H1 (cell line): ENCODE results near the gene RS1. TPM values are rescaled to one million over a fixed set of nuclear protein-coding genes. Genes with fewer than 3 reads are reported as not detected.
A peak's percentile ranks its signal among the peaks of the same experiment; 100 is the strongest.

ENCODE experiments used
- CTCF ChIA-PET: fragments of 300-600 bp; sonication (Branson Sonifier 250); formaldehyde crosslinking; loops from one replicate; lab custom pipeline; 2021; ENCODE audit not compliant: partially characterized antibody; lab: Charles Lee
- POLR2A ChIA-PET: fragments of 300-600 bp; sonication (Branson Sonifier 250); formaldehyde crosslinking; loops from one replicate; lab custom pipeline; 2021; ENCODE audit warnings: inconsistent platforms; ENCODE audit not compliant: partially characterized antibody; lab: Charles Lee
- DNase-seq, 2 experiments: peaks; one replicate each; pipeline versions ENCODE4 v3.0.0 to v3.0.0-alpha.2; 2010 to 2022; ENCODE audit warnings: low spot score in 2 of 2, low read depth in 1 of 2, mixed read lengths in 1 of 2
- FAIRE-seq: peaks from 2 replicates; lab custom pipeline; 2011; peaks lifted over from hg19 to GRCh38; lab: Jason Lieb, UNC
- H2AFZ ChIP-seq: 2 replicates; pipeline ENCODE4 v1.8.1; 2012; ENCODE audit warnings: low read length, inconsistent platforms
- H2AK5ac ChIP-seq: 2 replicates; pipeline ENCODE4 v1.6.1; 2013; ENCODE audit warnings: low read depth, low read length
- H2BK120ac ChIP-seq: replicated peaks from 2 replicates; pipeline ENCODE3; 2013; ENCODE audit warnings: low read depth, low read length, inconsistent platforms
- H2BK12ac ChIP-seq: 2 replicates; pipeline ENCODE4 v1.6.1; 2013; ENCODE audit warnings: low read depth, low read length
- H2BK15ac ChIP-seq: 2 replicates; pipeline ENCODE4 v1.6.1; 2013; ENCODE audit warnings: low read length
- H2BK20ac ChIP-seq: 2 replicates; pipeline ENCODE4 v1.6.1; 2013; ENCODE audit warnings: low read length
- H2BK5ac ChIP-seq: 2 replicates; pipeline ENCODE4 v1.6.1; 2013; ENCODE audit warnings: low read depth, low read length
- H3K14ac ChIP-seq: 2 replicates; pipeline ENCODE4 v1.6.1; 2013; ENCODE audit warnings: inconsistent platforms; ENCODE audit not compliant: insufficient read length
- H3K18ac ChIP-seq: 2 replicates; pipeline ENCODE4 v1.6.1; 2013; ENCODE audit warnings: low read length; ENCODE audit errors: extremely low read depth
- H3K23ac ChIP-seq: 2 replicates; pipeline ENCODE4 v1.6.1; 2013; ENCODE audit warnings: inconsistent platforms; ENCODE audit not compliant: insufficient read length
- H3K23me2 ChIP-seq: 2 replicates; pipeline ENCODE4 v1.6.1; 2013; ENCODE audit warnings: low read depth, low read length
- H3K27ac ChIP-seq: 2 replicates; pipeline ENCODE4 v1.6.1; 2011; ENCODE audit warnings: low read depth, low read length, inconsistent platforms
- H3K27me3 ChIP-seq, 4 experiments: replicated peaks in 1 of 4; 1 replicate in 1 of 4; 2 replicates in 3 of 4; pipeline versions ENCODE4 v1.6.1 to v1.8.1; 2011 to 2013; ENCODE audit warnings: low read length in 3 of 4, mild to moderate bottlenecking in 3 of 4, inconsistent platforms in 2 of 4, mixed read lengths in 2 of 4, moderate library complexity in 1 of 4; ENCODE audit not compliant: control insufficient read depth in 3 of 4, insufficient read depth in 3 of 4; ENCODE audit errors: extremely low read depth in 1 of 4
- H3K36me3 ChIP-seq, 4 experiments: 2 replicates each; pipeline versions ENCODE4 v1.6.1 to v1.8.1; 2011 to 2013; ENCODE audit warnings: mild to moderate bottlenecking in 4 of 4, low read length in 3 of 4, moderate library complexity in 2 of 4, control low read depth in 1 of 4, inconsistent platforms in 1 of 4; ENCODE audit not compliant: insufficient read depth in 4 of 4, control insufficient read depth in 2 of 4
- H3K4ac ChIP-seq: replicated peaks from 2 replicates; pipeline ENCODE3; 2013; ENCODE audit warnings: low read length, low read depth, mixed read lengths, inconsistent platforms; ENCODE audit not compliant: insufficient read length
- H3K4me1 ChIP-seq, 4 experiments: replicated peaks in 1 of 4; 1 replicate in 1 of 4; 2 replicates in 3 of 4; pipeline versions ENCODE4 v1.6.1 to v1.8.1; 2011 to 2013; ENCODE audit warnings: low read length in 3 of 4, inconsistent platforms in 2 of 4, mixed read lengths in 1 of 4; ENCODE audit not compliant: insufficient read depth in 4 of 4, control insufficient read depth in 3 of 4
- H3K4me2 ChIP-seq, 2 experiments: 2 replicates each; pipeline versions ENCODE4 v1.6.1 to v1.8.1; 2011 to 2013; ENCODE audit warnings: low read depth in 2 of 2, low read length in 2 of 2, control low read depth in 1 of 2, inconsistent platforms in 1 of 2, mild to moderate bottlenecking in 1 of 2; ENCODE audit not compliant: insufficient read depth in 1 of 2
- H3K4me3 ChIP-seq, 4 experiments: fragments of 200-600, 300-600 bp in 1 of 4; sonication (generic), shearing (Covaris generic), sonication (Bioruptor Twin) in 1 of 4; 2 replicates each; pipeline versions ENCODE4 v1.5.1 to v1.8.1; 2011 to 2016; ENCODE audit warnings: low read length in 4 of 4, low read depth in 3 of 4, control low read depth in 2 of 4, inconsistent platforms in 2 of 4, mild to moderate bottlenecking in 2 of 4, mixed read lengths in 1 of 4, moderate library complexity in 1 of 4; ENCODE audit not compliant: insufficient read depth in 2 of 4; ENCODE audit errors: extremely low read depth in 1 of 4
- H3K56ac ChIP-seq: replicated peaks from 2 replicates; pipeline ENCODE3; 2013; ENCODE audit warnings: low read depth, mild to moderate bottlenecking, mixed read lengths, low read length, inconsistent platforms; ENCODE audit not compliant: insufficient read length
- H3K79me1 ChIP-seq: 2 replicates; pipeline ENCODE4 v1.6.1; 2013; ENCODE audit warnings: low read depth, low read length, control low read depth
- H3K79me2 ChIP-seq, 2 experiments: 2 replicates each; pipeline versions ENCODE4 v1.6.1 to v1.8.1; 2012 to 2013; ENCODE audit warnings: low read length in 2 of 2, mild to moderate bottlenecking in 2 of 2, inconsistent platforms in 1 of 2; ENCODE audit not compliant: insufficient read depth in 2 of 2, control insufficient read depth in 1 of 2
- H3K9ac ChIP-seq, 4 experiments: replicated peaks in 1 of 4; 1 replicate in 1 of 4; 2 replicates in 3 of 4; pipeline versions ENCODE4 v1.6.1 to v1.8.1; 2011 to 2013; ENCODE audit warnings: low read depth in 3 of 4, low read length in 3 of 4, control low read depth in 2 of 4, mild to moderate bottlenecking in 2 of 4, moderate library complexity in 2 of 4, inconsistent platforms in 1 of 4; ENCODE audit errors: extremely low read depth in 1 of 4
- H3K9me3 ChIP-seq, 2 experiments: 2 replicates each; pipeline versions ENCODE4 v1.6.1 to v1.8.1; 2012 to 2013; ENCODE audit warnings: mild to moderate bottlenecking in 2 of 2, moderate library complexity in 2 of 2, control low read depth in 1 of 2, inconsistent platforms in 1 of 2, low read depth in 1 of 2, low read length in 1 of 2, mixed read lengths in 1 of 2; ENCODE audit not compliant: insufficient read depth in 2 of 2
- H4K20me1 ChIP-seq, 2 experiments: replicated peaks in 1 of 2; 2 replicates each; pipeline versions ENCODE3 to v1.8.1; 2011 to 2013; ENCODE audit warnings: inconsistent platforms in 2 of 2, low read length in 2 of 2, mild to moderate bottlenecking in 1 of 2; ENCODE audit not compliant: insufficient read depth in 2 of 2, control insufficient read depth in 1 of 2
- H4K5ac ChIP-seq: 2 replicates; pipeline ENCODE4 v1.6.1; 2013; ENCODE audit warnings: low read length, low read depth, mixed read lengths, inconsistent platforms; ENCODE audit not compliant: insufficient read length
- H4K8ac ChIP-seq: 2 replicates; pipeline ENCODE4 v1.8.0; 2013; ENCODE audit warnings: mild to moderate bottlenecking, moderate library complexity, low read length, inconsistent platforms; ENCODE audit not compliant: insufficient read depth; ENCODE audit errors: extremely low read depth
- H4K91ac ChIP-seq: replicated peaks from 2 replicates; pipeline ENCODE3; 2013; ENCODE audit warnings: low read length, mixed read lengths, inconsistent platforms; ENCODE audit not compliant: insufficient read length
- KDM1A ChIP-seq: fragments of 200-600, 300-600 bp; sonication (generic); IDR thresholded peaks from 2 replicates; pipeline ENCODE4 v1.7.1; 2016; ENCODE audit warnings: mild to moderate bottlenecking, low read length, borderline replicate concordance
- SIX5 ChIP-seq: IDR thresholded peaks from 2 replicates; pipeline ENCODE4 v1.6.1; 2011; ENCODE audit warnings: mild to moderate bottlenecking, low read depth, low read length
- WGBS, 2 experiments: shearing (Covaris generic) in 1 of 2; methylation state at CpG; one replicate each; pipeline versions ENCODE4 v1.1.6 to v1.1.7; 2013 to 2015; ENCODE audit warnings: low lambda C conversion rate in 2 of 2, mixed read lengths in 2 of 2, inconsistent platforms in 1 of 2, low coverage in 1 of 2, missing lambda C conversion rate in 1 of 2; ENCODE audit not compliant: insufficient replicate concordance in 2 of 2, insufficient coverage in 1 of 2, insufficient read length in 1 of 2; ENCODE audit errors: extremely low coverage in 1 of 2, missing lambda C conversion rate in 1 of 2; 5-methylcytosine and 5-hydroxymethylcytosine counted together
- polyA plus RNA-seq, 7 experiments: library from polyadenylated mRNA; depleted of rRNA in 3 of 7; stranded (reverse) in 5 of 7; unstranded in 2 of 7; fragments of >200 nt in 5 of 7; fragments of 200-250 nt in 2 of 7; gene quantifications; 1 replicate in 5 of 7; 2 replicates in 1 of 7; 4 replicates in 1 of 7; pipeline versions ENCODE4 v1.2.1 to v1.2.3, GENCODE V29; 2011 to 2013; ENCODE audit warnings: missing spikeins in 2 of 7, mixed read lengths in 2 of 7
- total RNA-seq: library from RNA; stranded (reverse); fragmentation: NEBNext Ultra II Directional; extraction: Animal tissue kit (Norgen Biotek cat#: 25700); gene quantifications from 2 replicates; pipeline ENCODE4 v1.2.1, GENCODE V29; 2021

RS1 gene
- total and polyA plus RNA-seq, 2 of the 8 experiments (the other 6 are each of a cell fraction or from before 2014, with no cell fraction given) = 0.03 TPM; not detected in 1

- Histone ChIP-seq H2BK15ac (no peak overlapping the region), H4K91ac (no peak overlapping the region), H3K4ac (no peak overlapping the region), H3K23ac (no peak overlapping the region), H2BK12ac (no peak overlapping the region), H2AFZ (no peak overlapping the region), H3K4me3 (no peak overlapping the region), H3K9me3 (no peaks in the 10 kb centered on the region), H3K27me3 (no peaks in the 10 kb centered on the region), H3K18ac (no peak overlapping the region), H2BK120ac (no peak overlapping the region), H3K9ac (no peak overlapping the region), H3K4me1 (peaks cover 0 to 6% (median 3%) of the 10 kb centered on the region in 4 experiments; a peak in 6 of 7 replicates), H2AK5ac (no peak overlapping the region), H3K36me3 (no peaks in the 10 kb centered on the region), H3K56ac (no peak overlapping the region), H2BK20ac (no peak overlapping the region), H4K8ac (no peak overlapping the region), H3K14ac (no peak overlapping the region), H2BK5ac (no peak overlapping the region), H3K4me2 (no peak overlapping the region), H4K20me1 (no peaks in the 10 kb centered on the region), H3K79me2 (no peaks in the 10 kb centered on the region), H3K27ac (no peak overlapping the region), H4K5ac (no peak overlapping the region), H3K79me1 (no peaks in the 10 kb centered on the region), H3K23me2 (no peaks in the 10 kb centered on the region)
- ChIA-PET CTCF (no interaction called here), POLR2A (interaction anchor here (0.9 to 1.3 kb wide), 3 partner anchors 10 to 237 kb away, joined by 3 to 5 read pairs (median 3); no protein-coding TSS in a partner anchor)
- FAIRE-seq = no peak
- no peak for DNase-seq
- TF ChIP-seq KDM1A (peak; percentile 83; the same call in 1 of the 2 replicates), SIX5 (no peak)
- WGBS, 2 experiments = 89% methylated on average over 6 of the region's 6 CpGs; no CpG with 5 or more reads in 1 of the 2 experiments
Observed at GRCh38 chrX:18650662-18651061, 21.2 kb downstream of the RS1 start.
